Stimulated activated CD4-positive, alpha-beta T cell treated with anti-CD3 and anti-CD28 coated beads, Interleukin-2, amount 100 ng/mL, for 24 hours (primary cell): ENCODE measurements around the gene OR3A1.
"Not testable (repeated sequence)": the region's sequence is repeated elsewhere in the genome, so short reads cannot be mapped to it uniquely, and the experiment has no call there.

Experiments
- DNase-seq, 2 donors: peaks; one replicate each; pipeline ENCODE4 v3.0.0-alpha.2; 2020

OR3A1 gene, protein sequence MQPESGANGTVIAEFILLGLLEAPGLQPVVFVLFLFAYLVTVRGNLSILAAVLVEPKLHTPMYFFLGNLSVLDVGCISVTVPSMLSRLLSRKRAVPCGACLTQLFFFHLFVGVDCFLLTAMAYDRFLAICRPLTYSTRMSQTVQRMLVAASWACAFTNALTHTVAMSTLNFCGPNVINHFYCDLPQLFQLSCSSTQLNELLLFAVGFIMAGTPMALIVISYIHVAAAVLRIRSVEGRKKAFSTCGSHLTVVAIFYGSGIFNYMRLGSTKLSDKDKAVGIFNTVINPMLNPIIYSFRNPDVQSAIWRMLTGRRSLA

DNA sequence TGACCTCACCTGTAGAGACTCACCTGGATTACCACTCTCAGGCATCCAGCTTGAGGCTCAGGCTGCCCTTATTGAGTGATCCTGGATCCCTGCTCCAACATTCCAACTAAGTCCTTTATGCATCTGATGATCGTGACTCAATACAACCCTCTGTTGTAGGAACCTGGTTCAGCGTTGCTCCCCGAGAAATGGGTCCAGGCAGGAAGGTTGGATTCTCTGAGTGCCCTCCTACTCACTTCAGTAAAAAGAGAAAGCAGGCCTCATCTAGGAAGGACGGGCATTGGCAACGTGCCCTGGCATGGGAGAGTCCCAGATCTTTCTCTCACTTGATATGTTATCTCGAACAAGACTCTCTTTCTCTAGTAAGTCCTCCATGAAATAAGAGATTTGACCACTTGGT is at the start of gene OR3A1:
Gene OR3A1, minus strand, starts transcription at position 101 of the 400 bp plus-strand sequence. CDS start 5,778 bp downstream, outside the sequence.
- no peak for DNase-seq

DNA sequence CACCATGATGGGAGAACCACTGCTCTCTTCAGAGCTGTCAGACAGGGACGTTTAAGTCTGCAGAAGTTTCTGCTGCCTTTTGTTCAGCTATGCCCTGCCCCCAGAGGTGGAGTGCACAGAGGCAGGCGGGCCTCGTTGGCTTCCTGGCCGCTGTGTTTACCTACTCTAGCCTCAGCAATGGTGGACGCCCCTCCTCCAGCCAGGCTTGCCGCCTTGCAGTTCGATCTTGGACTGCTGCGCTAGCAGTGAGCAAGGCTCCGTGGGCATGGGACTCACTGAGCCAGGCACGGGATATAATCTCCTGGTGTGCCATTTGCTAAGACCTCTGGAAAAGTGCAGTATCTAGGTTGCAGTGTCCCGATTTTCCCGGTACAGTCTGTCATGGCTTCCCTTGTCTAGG is 44.6 kb upstream of the OR3A1 start:
- DNase-seq: not testable (repeated sequence)

DNA sequence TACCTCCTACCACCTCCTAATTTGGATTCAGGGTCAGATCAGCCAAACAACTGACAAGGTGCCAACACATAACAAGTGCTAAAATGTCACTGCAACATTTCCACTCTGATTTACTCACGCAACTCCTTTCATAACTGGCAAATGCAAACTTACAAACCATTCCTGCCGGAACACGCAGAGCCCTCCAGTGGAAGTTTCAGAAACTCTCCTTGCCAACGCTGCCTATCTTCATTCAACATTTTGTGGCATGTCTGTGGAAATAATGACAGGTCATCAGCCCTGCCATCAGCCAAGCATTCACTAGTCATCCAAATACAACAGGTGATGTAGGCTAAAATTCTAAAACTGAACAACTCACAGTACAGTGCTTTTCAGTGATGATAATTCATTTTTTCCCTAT is 37.7 kb upstream of the OR3A1 start:
- no peak for DNase-seq

DNA sequence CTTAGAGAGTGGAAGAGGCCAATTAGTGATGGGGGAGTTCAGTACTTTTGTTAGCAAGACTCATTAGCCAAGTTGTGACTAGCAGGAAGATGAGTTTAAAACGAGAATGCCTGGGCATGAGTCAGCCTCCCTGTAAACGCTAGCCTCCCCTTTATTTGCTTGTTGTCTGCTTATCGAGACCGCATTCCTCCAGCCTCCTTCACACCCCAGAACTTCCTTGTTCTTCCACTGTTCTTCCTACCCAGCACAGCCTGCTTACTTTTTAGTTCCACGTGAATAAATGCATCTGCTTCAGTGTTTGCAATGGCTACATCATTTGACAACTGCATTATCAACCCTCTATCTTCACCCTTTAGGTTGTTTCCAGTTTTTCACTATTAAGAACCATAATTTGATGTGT is 20.2 kb upstream of the OR3A1 start:
- no peak for DNase-seq

DNA sequence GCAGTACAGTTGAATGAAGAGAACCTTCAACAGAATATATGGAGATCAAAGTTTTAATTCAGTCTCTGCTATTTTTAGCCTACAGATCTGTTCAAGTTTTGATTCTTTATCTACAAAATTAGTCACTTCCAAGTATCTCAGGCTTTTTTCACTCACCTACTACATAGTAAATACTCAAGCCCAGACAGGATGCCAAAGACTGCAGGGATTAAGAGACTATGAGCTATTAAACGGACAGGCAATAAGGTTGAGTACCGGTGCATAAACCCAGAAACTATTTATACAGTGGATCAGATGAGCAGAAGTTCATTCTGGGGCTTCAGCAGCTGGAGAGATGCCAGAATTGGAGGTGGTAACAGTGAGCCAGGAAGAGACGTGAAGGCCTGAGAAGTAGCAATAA is 18.7 kb upstream of the OR3A1 start:
- no peak for DNase-seq

DNA sequence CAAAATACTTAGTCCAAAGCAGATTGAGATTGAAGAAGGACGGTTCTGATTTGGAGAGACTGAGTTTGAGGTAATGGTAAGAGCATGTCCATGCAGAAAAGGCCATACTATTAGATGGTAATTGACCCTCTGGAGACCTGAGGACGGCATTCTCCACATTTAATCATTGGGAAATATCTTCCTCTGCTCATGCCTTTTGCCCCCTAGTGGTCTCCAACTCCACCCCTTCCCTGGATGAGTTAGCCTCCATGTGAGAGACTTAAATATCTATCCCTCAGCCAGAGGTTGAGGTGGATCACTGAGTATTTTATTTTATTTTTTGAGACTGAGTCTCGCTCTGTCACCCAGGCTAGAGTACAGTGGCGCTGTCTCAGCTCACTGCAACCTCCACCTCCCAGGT is 10.4 kb upstream of the OR3A1 start:
- DNase-seq: no peak

DNA sequence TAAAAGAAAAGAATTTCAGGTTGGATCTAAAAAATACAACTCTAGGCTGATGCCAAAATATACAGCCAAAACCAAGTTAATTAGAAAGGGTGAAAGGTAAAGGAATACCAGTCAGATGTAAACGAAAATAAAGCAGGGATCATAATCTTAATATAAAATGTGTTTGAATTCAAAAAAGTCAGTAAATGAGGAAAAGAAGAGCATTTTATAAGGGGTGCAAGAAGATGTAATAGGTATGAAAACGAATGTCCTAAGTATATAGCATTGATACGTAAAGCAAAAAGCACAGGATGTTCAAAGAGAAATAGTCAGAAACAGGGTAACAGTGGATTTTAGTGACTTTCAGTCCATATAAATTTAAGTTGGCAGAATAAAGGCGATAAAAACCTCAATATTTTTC is 2.5 kb downstream of the OR3A1 start:
- no peak for DNase-seq

DNA sequence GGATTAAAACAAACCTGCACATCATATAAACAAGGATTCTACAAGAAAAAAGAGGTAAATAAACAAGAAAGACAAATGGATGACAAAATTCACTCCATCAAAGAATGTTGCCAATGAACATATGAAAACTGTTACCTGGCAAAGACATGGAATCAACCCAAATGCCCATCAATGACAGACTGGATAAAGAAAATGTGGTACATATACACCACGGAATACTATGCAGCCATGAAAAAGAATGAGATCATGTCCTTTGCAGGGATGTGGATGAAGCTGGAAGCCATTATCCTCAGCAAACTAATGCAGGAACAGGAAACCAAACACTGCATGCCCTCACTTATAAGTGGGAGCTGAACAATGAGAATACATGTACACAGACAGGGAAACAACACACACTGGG is 4.6 kb downstream of the OR3A1 start:
- not testable (repeated sequence) for DNase-seq

DNA sequence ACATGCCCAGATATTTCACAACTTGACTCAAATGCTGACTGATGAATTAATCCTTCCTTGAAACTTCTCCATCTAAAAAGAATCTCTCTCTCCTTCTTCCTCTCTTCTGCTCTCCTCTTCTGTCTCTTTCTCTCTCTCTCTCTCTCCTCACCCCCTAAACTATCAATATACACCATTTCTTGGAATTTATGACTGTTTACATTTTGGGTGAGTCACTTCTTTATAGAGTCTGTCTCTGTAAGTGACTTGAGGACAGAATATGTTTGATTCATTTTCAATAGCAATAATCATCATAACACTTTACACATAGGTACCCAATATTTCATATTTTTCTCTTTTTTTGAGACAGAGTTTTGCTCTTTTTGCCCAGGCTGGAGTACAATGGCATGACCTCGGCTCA is 15.3 kb downstream of the OR3A1 start:
- DNase-seq: no peak

DNA sequence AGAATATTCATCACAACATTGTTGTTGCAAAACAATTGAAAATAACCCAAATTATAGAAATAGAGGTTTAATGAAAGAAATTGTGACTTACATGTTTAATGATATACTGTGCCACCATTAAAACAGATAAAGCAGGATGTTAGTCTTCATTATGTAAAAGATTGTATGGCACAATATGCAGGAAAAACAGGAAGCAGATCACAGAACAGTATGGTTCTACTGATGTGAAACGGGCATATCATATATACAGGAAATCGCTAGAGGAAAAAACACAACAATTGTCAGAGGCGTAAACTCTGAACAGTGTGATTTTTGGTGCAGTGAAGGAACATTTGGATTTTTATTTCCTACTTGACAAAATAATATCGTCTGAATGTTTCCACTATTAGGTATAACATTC is 22.0 kb downstream of the OR3A1 start:
- no peak for DNase-seq

DNA sequence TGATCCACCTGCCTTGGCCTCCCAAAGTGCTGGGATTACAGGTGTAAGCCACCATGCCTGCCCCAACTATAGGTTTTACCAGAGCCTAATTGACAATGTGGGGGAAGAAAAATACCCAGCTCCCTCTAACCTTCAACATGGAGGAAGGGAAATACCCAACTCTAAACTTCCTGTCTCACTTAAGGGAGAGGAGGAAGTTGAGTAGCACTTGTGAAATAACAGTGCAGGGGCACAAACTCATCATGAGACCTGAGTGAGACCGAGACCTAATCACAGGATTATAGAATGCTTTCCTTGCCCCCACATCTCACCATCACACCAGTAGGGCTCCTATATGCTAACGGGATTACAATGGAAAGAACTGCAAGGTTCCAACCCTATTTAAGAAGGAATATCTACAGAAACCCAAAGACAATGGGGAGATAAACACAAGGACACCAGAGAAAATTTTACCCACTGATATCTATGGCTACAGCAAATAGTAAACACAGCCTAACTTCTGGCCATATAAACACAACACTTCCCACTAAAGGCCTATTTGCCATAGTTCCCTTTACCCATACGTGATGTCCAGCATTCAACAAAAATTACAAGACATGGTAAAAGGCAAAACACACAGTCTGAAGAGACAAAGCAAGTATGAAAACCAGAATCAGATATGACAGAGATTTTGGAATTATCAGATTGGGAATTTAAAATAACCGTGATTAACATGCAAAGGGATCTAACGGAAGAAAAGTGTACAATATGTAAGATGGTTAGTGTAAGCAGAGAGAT is 26.9 kb downstream of the OR3A1 start:
- no peak for DNase-seq

DNA sequence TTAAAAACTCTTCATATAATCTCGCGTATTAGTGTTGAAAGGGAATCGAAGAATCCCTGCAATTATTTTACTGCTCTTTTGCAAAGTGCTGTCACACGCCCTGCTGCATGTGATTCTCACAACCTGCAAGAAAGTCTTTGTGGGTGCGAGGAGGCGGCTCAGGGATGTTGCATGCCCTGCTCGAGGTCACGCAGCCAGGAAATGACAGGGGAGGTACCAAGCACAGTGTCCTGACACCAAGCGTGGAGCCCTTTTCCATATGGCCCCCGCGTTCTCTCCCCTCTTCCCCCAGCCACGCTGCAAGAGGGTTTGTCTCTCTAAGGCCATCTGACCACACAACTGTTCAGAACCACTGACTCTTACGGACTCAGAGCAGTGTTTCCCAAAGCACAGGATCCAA is 37.6 kb downstream of the OR3A1 start:
- DNase-seq: no peak

DNA sequence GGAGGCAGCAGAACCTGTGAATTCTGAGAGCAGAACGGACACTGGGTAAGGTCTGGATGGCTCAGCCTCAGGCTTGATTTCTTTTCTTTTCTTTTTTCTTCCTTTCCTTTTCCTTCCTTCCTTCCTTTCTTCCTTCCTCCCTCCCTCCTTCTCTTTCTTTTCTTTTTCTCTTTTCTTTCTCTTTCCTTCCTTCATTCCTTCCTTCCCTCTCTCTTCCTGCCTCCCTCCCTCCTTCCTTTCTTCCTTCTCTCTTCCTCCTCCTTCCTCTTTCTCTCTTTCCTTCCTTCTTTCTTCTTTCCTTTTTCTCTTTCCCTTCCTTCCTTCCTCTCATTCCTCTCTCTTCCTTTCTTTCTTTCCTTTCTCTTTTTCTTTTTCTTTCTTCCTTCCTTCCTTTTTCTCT is 38.0 kb downstream of the OR3A1 start:
- DNase-seq: no peak

DNA sequence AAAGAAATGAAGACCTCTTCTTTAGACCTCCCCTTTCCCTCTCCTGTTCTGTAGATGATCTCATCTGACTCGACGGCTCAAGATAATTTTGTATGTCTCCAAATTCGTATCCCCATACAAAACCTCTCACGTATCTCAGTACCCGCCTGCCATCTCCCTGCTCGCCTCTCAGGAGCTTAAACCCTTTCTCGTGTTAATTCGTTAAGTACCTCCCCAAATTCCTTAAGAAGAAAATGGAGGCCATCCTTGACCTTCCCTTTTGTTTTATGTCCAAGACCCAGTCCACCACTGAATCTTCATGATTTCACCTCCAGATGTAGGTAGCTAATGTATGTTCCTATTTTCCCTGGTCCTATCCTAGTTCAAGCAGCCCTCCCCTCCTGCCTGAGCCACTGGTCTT is 41.6 kb downstream of the OR3A1 start:
- DNase-seq: no peak

DNA sequence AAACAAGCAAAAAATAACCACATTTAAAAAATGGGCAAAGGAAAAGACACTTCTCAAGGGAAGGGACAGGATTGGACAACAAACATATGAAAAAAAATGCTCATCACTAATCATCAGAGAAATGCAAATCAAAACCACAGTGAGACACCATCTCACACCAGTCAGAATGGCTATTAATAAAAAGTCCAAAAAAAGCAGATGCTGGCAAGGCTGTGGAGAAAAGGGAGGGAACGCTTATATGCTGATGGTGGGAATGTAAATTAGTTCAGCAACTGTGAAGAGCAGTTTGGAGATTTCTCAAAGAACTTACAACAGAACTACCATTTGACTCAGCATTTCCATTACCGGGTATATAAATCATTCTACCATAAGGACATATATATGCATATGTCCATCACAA is 49.1 kb downstream of the OR3A1 start:
- not testable (repeated sequence) for DNase-seq

DNA sequence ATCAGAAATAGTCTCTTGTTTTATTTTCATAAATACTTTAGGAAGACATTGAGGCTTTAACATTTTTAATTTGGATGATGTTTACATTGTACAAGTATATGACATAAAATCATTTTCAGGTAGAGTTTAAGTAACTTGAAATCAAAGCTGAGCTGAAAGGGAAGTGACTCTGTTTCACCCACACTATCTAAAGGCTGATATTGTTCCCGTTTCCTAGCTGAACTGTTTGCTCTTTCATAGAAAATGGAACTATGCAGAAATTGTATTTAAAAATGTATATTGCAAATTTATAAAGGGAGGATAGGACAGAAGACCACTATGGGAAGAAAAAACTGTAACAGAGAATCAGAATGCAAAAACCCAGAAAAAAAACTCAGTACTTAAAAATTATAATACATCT is 53.3 kb downstream of the OR3A1 start:
- not testable (repeated sequence) for DNase-seq

DNA sequence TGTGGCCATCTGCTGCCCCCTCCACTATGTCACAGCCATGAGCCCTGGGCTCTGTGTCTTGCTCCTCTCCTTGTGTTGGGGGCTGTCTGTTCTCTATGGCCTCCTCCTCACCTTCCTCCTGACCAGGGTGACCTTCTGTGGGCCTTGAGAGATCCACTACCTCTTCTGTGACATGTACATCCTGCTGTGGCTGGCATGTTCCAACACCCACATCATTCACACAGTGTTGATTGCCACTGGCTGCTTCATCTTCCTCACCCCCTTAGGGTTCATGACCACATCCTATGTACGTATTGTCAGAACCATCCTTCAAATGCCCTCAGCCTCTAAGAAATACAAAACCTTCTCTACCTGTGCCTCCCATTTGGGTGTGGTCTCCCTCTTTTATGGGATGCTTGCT is 57.1 kb downstream of the OR3A1 start:
- DNase-seq: not testable (repeated sequence)
